ENCODE results near the gene WFDC5. TPM values are rescaled to one million over a fixed set of nuclear protein-coding genes. Genes with fewer than 3 reads are reported as not detected.

Gene WFDC5
- not detected in 2 replicates for total RNA-seq (ENCODE audit: low replicate concordance)

GRCh38 chr20:45114465-45115385 is at the start of gene WFDC5:
Gene WFDC5 (minus strand): TSS chr20:45115174. CDS start chr20:45115083, 91 bp downstream.

DNA sequence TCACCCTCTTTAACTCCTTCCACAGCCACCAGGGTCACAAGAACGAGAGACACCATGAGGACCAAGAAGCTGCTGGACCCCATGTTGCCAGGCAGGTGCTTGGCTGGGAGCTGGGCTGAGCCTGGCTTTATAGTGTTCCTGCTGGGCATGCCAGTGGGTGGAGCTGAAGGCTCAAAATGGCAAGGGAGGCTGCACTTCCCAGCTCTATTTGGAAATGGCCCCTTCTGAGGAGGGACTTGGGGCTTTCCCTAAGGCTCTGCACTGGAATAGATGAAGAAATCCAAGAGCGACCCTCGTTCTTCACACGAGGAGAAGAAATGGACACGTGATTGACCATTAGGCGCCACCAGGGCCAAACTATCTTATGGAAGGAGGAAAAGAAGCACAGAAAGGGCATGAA is 9.4 kb upstream of the WFDC5 start, which contains the start of gene WFDC12:
Gene WFDC12, minus strand, starts transcription at position 101 of the 400 bp plus-strand sequence. Its CDS starts 18 bp downstream, at position 83.

DNA sequence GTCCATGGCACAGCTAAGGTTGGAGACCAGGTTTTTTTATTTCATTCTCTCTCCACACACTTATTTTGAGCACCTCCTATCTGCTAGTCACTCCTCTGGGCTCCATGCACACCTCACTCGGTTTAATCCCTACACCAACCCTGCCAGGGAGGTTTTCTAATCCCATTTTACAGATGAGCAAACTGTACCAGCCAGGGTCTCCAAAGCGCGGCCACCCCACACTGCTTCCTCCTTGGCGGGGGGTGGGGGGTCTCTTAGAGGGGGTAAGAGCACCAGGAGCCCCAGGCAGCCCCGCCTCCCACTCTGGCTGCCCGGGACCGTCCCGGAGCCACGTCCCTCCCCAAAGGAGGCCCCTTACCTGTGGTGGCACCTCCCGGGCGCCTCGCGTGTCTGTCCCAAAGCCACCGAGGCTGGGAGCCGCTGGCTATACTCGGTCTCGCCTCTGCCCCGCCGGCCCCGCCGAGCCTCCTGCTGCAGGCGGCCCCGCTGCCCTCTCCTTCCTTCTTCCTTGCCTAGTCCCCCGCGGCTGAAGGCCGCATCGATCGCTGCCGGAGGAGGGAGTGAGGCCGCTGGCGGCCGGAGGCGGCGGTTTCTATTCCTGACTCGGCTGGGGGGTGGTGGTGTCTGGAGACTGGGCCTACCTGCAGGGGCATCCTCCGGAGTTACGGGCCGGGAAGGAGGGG is 14.3 kb downstream of the WFDC5 start, which contains the start of gene KCNS1:
Gene KCNS1, minus strand, starts transcription at position 565 of the 683 bp plus-strand sequence. CDS start 1,891 bp downstream, outside the sequence.

Other genes starting within 250 kb of the WFDC5 start
- gene YWHAB, start 229.5 kb downstream of the WFDC5 start, total RNA-seq (ENCODE audit: low replicate concordance), result 46.0 and 80.0 TPM in 2 replicates
- gene PABPC1L, start 205.1 kb downstream of the WFDC5 start, total RNA-seq (ENCODE audit: low replicate concordance), result 4.4 and 6.4 TPM in 2 replicates
- gene TOMM34, start 154.8 kb downstream of the WFDC5 start, total RNA-seq (ENCODE audit: low replicate concordance), result 5.7 and 18.4 TPM in 2 replicates
- 19.0 TPM in 2 replicates for gene STK4, start 148.7 kb downstream of the WFDC5 start, total RNA-seq (ENCODE audit: low replicate concordance)
- gene KCNS1, start 14.0 kb downstream of the WFDC5 start, total RNA-seq (ENCODE audit: low replicate concordance), result 0.23 and 0.70 TPM in 2 replicates
- gene WFDC12, start 9.3 kb upstream of the WFDC5 start, total RNA-seq (ENCODE audit: low replicate concordance), result not detected in 2 replicates
- gene PI3, start 59.7 kb upstream of the WFDC5 start, total RNA-seq (ENCODE audit: low replicate concordance), result not detected in 2 replicates
- not detected in 2 replicates for gene SEMG1, start 91.9 kb upstream of the WFDC5 start, total RNA-seq (ENCODE audit: low replicate concordance)
- not detected in 2 replicates for gene SEMG2, start 106.2 kb upstream of the WFDC5 start, total RNA-seq (ENCODE audit: low replicate concordance)
- gene SLPI, start 139.4 kb upstream of the WFDC5 start, total RNA-seq (ENCODE audit: low replicate concordance), result not detected in 2 replicates
- not detected in 2 replicates for gene RBPJL, start 191.7 kb upstream of the WFDC5 start, total RNA-seq (ENCODE audit: low replicate concordance)
- gene MATN4, start 193.1 kb upstream of the WFDC5 start, total RNA-seq (ENCODE audit: low replicate concordance), result 0.23 TPM in 1 of 2 replicates, not detected in the other
- gene SDC4, start 233.2 kb upstream of the WFDC5 start, total RNA-seq (ENCODE audit: low replicate concordance), result 28.8 and 50.7 TPM in 2 replicates
- 15.5 and 38.7 TPM in 2 replicates for gene SYS1, start 248.0 kb upstream of the WFDC5 start, total RNA-seq (ENCODE audit: low replicate concordance)